Stromal cell of bone marrow (primary cell): ENCODE measurements around the gene TMEM132E.

Experiments used
- DNase-seq: peaks from one replicate; pipeline ENCODE4 v3.0.0-alpha.2; 2012; ENCODE audit warnings: low read depth

TMEM132E gene

DNA sequence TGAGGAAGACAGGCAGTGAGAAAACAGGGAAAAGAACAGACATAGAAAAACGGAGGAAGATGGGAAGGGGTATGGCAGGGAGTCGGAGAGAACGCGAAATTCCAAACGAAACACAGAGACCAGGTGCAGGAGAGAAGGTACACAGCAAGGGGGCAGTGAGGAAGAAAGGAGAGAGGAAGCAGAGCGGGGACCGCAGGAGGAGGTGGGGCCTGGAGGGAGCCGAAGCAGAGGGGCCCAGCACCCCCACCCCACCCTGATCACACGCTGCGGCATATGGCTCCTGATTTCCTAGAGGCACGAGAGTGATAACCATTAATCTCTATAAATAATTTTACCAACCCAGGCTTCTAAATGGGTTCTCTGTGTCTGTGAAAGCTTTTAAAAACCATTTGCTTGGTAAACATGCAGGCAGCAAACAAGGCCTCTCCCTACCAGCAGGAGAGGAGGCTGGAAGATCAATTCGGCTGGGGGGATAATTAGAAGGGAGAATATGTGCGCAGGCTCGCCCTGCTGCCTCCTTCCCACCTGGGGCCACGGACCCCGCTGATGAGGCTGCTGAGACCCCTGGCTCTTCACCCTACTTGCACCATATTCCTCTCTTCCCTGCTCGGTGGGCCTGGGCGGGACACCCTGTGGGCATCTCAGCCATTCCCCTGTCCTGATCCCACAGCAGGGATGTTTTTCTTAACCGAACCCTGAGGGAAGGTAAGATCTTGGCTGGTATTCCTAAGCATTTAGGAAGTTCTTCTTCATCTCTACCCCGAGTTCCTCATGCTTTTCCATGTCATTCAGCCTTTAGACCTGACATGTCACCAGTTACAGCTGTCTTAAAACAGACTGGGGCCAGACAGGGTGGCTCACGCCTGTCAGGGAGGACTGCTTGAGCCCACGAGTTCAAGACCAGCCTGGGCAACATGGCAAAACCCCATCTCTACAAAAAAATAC, 86.7 kb downstream of the TMEM132E start:
- DNase-seq = no peak

DNA sequence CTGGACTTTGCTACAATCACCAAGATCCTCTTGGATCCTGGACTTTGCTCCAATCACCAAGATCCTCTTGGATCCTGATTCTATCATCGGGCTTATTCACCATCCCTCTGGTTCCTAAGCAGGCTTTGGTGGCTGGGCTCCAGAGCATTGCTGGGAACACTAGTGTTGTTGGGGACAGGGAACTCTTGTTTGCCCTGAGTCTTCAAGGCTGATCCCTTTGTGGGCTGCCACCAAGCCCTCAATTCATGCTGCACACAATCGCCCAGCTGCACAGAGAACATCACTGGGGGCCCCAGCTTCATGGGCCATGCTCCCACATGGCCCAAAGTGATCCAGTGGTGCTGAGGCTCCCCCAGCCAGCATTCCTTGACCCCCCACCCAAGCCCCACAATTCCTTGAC, 88.3 kb downstream of the TMEM132E start:
- DNase-seq = no peak

DNA sequence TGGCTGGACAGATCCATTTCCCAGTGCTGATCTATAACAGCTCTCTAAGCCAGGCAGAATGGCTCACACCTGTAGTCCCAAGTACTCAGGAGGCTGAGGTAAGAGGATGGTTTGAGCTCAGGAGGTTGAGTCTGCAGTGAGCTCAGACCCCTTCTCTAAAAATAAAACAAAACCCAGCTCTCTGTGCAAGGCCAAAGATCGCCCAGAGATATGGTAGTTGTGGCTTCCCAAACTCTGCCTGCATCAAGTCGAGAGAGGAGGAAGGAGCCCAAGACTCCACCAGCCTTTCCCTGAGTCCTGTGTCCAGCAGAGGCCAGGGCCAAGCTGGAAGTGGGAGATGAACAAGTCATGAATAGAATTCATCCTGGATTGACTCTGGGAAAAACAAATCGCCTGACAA, 88.8 kb downstream of the TMEM132E start:
- no peak for DNase-seq

DNA sequence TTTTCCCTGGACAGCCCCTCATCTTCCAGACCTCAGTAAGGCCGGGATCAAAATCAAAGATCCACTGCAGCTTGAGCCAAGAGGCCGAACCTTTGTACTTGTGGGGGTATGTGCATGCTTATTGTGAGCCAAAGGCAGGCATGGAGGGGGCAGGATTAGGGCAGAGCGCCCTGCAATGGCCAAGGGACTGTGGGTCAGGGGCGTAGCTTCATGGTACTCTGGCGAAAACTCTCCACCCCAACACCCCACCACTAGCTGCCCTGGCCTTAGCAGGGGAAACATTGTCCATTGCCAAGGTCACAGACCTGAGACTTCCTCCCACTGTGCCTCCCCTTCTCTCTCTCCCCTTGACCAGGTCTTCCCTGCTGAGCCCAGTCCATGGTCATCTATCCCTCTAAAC, 90.1 kb downstream of the TMEM132E start:
- DNase-seq = no peak

DNA sequence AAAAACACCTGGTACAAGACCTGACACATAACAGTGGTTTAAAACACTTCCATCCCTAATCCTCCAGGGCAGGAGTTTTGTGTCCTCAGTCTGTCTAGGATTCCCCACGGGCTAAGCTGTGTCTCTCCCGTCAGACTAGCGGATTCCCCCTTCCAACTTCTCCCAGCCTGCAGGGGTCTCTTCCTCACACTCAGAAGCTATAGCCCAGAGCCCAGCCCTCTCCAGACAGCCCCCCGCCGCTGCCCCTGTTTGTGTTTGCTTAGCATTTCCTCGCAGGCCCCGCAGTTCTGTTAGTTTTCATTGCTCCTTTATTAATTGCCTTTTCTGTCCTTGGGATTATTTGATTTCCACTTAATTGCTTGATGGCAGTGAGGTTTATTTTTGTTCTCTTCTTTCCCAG, 91.2 kb downstream of the TMEM132E start:
- no peak for DNase-seq

DNA sequence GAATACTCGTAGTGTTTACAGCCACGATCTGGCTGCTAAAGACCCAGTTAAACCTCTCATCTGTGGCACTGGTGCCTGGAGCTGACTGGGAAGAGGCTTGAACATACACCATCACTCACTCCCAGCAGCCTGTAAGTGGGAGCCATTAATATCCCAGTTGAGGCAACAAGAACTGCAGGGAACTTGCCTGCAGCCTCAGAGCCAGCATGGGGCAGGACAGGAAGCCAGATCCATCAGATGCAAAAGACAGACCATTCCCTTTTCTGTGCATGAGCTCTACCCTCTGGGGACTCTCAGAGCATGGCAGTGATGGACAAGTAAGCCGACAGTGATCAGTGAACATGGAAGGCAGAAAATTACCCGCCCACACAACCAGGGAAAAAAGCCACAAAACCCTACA, 91.8 kb downstream of the TMEM132E start:
- no peak for DNase-seq

DNA sequence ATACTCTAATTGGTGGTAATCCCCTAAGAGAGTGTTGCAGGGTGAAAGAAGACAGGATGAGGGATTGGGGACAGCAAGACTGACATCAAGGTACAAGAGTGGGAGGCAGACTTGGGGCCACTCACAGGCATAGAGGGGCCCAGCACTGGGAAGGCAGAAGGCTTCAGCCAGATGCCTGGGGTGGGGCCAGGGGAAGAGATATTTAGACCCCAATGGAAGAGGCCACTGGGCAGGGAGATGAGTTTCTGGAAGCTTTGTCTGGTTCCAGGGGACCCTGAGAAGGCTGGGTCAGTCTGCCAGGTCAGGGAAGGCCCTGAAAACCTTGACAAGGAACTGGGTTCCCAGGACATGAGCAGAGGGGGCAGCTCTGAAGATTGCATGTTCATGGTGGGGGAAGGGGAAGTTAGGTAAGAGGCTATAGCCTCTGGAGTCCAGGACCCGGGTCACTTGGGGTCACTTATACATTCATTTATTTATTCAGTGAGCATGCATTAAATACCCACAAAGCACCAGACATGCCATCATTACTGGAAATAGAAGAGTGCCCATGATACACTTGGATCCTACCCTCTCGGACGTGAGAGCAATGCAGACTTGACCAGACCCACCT, 92.9 kb downstream of the TMEM132E start:
- DNase-seq = no peak

DNA sequence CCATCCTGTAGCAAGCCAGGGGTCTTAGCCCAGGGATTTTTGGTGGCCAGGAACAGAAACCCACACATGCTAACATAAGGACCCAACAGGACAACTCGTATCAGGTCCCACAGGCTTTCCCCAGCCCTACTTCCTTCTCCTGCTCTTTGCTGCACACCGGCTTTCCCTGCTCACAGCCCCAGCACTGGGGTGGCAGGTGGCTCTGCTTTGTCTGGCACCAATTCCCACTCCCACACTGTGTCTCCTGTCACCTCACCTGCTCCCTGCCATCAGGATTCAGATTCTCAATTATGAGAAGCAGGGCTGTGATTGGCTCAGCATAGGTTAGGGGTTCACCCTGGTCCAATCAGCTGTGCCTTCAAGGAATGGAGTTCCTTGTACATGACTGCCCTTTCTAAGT, 94.1 kb downstream of the TMEM132E start:
- DNase-seq = no peak

DNA sequence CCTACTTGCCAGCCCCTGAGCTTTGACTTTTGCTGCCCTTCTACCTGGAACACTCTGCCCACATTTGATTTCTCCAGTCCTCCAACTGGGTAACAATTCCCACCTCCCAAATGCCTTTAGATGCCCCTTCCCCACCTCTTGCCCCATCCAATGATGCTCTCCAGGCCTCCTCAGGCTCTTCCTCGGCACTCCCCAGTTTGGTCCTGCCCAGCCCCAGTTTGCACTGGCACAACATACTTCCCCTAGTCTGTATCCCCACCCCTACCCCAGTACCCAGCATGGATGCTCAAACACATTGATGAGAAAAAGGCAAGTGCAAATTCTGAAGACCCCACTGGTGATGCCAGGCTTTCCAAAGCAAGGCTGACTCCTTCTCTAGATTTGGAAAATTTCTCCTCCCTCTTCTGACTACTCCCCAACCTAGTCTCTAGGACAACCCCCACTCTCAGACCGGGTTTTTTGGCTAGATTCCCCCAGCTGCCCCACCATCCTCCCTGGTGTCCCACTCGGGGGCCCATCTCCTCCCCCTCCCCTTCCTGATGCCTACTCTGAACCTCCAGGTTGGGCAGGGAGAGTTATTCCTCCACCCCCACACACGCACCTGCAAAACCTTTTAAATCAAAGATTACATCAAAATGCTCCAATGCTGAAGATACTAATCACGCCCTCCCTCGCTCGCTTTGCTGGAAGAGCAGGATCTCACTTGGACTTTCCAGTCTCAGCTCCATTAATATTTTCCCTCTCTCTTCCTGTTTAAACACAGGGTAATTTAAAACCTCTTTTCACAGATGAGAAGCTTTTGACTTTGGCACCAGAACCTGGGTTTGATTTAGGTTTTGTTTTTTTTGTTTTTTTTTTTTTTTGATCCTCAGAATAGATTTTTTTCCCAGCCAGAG, 94.9 kb downstream of the TMEM132E start:
- DNase-seq = no peak

DNA sequence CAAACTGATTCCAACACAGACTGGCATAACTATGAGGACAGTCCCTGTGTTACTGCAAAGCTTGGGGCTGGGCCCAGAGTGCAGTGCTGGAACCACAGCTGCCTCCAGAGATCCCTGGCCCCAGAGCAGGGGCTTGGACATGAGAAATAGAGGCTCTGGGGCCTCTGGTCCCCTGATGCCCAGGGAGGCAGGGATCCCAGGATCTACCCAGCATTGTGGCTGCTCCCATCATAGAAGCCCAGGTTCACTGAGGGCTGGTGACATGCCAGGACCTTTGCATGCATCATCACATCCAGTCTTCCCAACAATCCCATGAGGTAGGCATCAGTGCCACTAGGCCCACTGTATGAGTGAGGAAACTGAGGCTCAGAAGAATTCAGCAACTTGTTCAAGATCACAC, 95.8 kb downstream of the TMEM132E start:
- no peak for DNase-seq

DNA sequence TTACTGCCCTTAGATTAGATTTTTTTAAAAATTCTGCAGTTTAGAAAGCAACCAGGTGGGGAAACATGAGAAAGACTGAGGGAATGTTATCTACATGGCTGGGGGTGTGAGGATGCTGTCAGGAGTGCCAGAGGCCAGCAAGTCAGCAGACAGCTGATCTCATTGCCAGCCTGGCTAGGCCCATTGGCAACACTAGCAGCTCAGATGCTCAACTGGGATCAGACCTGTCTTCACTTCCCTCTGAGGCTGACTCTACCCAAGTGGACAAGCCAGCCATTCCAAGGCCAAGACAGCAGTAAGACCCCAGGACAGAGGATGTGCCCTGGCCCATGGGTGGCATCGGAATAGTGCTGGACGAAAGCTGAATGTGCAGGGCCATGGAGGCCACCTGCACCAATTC, 96.2 kb downstream of the TMEM132E start:
- no peak for DNase-seq

DNA sequence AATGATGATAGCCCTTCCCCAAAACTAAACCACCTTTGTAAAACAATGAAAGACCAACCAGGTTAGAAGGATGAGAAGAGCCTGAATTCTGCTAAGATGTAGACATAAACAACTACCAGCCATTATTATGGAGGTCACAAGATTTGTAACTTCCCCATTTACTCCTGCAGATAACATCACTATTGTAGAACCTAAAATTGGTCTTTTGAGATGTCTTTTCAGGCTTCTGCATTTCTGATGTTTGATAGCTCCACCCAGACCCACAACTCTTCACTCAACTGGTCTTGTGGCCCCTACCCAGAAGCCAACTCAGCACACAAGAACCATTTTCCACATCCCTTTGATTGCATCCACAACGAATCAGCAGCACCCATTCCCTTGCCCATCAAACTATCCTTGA, 100.8 kb downstream of the TMEM132E start:
- no peak for DNase-seq

DNA sequence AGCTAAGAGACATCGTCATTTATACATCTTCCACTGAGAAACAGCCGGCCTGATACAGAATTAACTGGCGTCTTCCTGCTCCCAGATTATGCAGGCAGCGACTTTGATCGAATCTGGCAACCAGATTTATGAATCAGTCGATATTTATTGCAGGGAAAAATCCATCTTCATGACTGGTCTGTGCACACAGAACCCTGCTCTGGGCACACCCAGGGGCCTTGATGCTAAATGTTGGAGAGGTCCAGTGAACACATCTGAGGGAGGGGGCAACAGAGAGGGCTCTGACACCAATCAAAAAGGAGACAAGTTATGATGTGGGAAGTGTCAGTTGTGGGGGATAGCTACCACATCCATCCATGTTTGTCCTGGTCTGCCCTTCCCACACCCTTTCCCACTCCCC, 102.9 kb downstream of the TMEM132E start:
- DNase-seq = no peak

DNA sequence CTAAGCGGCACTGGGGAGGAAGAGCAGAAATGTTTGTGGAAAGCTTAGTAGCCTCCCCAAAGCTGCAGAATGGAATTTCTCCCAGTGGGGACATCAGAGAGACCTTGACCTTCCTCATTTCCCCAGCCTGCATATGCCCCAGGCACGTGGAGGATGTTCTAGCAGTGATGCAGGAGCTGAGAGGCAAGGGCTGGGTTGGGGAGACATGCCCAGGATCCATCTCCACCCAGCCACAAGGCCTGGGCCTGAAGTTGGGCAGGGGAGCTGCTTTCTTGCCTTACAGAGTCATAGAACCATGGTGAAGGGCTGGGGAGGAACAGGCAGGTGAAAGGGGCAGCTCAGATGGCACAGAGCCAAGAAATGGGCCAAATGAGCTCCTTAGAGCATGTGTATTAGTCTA, 104.0 kb downstream of the TMEM132E start:
- DNase-seq = no peak
